Activated CD8-positive, alpha-beta T cell treated with anti-CD3 and anti-CD28 coated beads for 36 hours (primary cell): ENCODE results near the gene GRK5. TPM values are rescaled to one million over a fixed set of nuclear protein-coding genes. Genes with fewer than 3 reads are reported as not detected.

Source experiments
- ATAC-seq: fragments of 200-7000 bp; cut with Tn5 transposase; one replicate; pipeline ENCODE4 v1.10.0; 2021; ENCODE audit warnings: mild to moderate bottlenecking, moderate library complexity
- CTCF ChIA-PET: fragments of 350-600 bp; sonication (Branson Sonifier 250); formaldehyde crosslinking; loops from one replicate; lab custom pipeline; 2021; ENCODE audit warnings: antibody characterized with exemption; lab: Charles Lee
- POLR2A ChIA-PET: fragments of 350-600 bp; sonication (Branson Sonifier 250); formaldehyde crosslinking; loops from one replicate; lab custom pipeline; 2021; ENCODE audit warnings: antibody characterized with exemption; lab: Charles Lee
- DNase-seq: peaks from one replicate; pipeline ENCODE4 v3.0.0-alpha.2; 2020
- H3K27ac Mint-ChIP-seq: one replicate; pipeline ENCODE4 v1.8.0; 2021; ENCODE audit warnings: mild to moderate bottlenecking, mixed read lengths
- H3K27me3 Mint-ChIP-seq: one replicate; pipeline ENCODE4 v1.8.0; 2021; ENCODE audit warnings: mixed read lengths
- H3K36me3 Mint-ChIP-seq: one replicate; pipeline ENCODE4 v1.8.0; 2021; ENCODE audit warnings: low read depth, mixed read lengths
- H3K4me1 Mint-ChIP-seq: one replicate; pipeline ENCODE4 v1.8.0; 2021; ENCODE audit warnings: low read depth, mixed read lengths
- H3K4me3 Mint-ChIP-seq: one replicate; pipeline ENCODE4 v1.8.0; 2021; ENCODE audit warnings: mild to moderate bottlenecking, moderate library complexity, mixed read lengths
- H3K9me3 Mint-ChIP-seq: one replicate; pipeline ENCODE4 v1.8.0; 2021; ENCODE audit warnings: mixed read lengths
- intact Hi-C: fragments of 100-400 bp; cut with micrococcal nuclease; formaldehyde crosslinking; loops from one replicate; pipeline ENCODE4 v1.10.0; 2022
- total RNA-seq, 2 experiments: library from RNA; stranded (reverse); gene quantifications; one replicate each; pipeline ENCODE4 v1.2.3, GENCODE V29; 2021
- TF ChIP-seq, protein P1 (sequence below): fragments of 200-600 bp; IDR thresholded peaks from one replicate; pipeline ENCODE4 v1.8.0; 2022; ENCODE audit warnings: antibody characterized with exemption, mild to moderate bottlenecking

GRK5 gene
- total RNA-seq, 2 experiments from 2014 or later: 14.8 to 15.6 TPM

DNA sequence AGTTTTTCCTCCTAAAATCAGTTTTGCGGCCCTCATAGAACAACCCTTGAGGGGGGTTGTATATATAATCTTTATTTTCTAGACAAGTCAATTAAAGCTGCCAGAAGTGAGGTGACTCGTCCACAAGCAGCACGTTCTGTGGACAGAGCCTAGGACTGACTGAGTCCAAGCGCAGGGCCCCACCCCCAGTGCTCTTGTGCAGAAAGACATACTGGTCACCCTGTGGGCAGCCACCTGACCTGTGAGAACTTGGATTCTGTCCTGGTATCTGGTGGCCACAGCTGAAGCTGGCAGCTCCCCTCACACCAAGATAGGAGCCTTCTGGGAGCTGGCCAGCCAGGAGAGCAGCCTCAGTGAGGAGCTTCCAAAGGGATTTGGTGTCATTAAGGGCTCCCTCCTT lies 89.3 kb downstream of the GRK5 start:
- Mint-ChIP-seq H3K9me3 (peaks cover 10% of the 10 kb centered on the region), H3K4me1 (peaks cover 44% of the 10 kb centered on the region), H3K4me3 (no peak overlapping the region), H3K27me3 (no peaks in the 10 kb centered on the region), H3K27ac (no peak overlapping the region), H3K36me3 (peaks cover 8% of the 10 kb centered on the region)
- CTCF ChIA-PET: no interaction called here
- intact Hi-C loops: no loop called here
- TF ChIP-seq, protein P1, sequence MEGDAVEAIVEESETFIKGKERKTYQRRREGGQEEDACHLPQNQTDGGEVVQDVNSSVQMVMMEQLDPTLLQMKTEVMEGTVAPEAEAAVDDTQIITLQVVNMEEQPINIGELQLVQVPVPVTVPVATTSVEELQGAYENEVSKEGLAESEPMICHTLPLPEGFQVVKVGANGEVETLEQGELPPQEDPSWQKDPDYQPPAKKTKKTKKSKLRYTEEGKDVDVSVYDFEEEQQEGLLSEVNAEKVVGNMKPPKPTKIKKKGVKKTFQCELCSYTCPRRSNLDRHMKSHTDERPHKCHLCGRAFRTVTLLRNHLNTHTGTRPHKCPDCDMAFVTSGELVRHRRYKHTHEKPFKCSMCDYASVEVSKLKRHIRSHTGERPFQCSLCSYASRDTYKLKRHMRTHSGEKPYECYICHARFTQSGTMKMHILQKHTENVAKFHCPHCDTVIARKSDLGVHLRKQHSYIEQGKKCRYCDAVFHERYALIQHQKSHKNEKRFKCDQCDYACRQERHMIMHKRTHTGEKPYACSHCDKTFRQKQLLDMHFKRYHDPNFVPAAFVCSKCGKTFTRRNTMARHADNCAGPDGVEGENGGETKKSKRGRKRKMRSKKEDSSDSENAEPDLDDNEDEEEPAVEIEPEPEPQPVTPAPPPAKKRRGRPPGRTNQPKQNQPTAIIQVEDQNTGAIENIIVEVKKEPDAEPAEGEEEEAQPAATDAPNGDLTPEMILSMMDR: no peak
- DNase-seq (no peak), ATAC-seq (no peak)
- POLR2A ChIA-PET: interaction anchor here (0.6 to 1.7 kb wide), 5 partner anchors 9 to 132 kb away, joined by 3 to 9 read pairs (median 3); partner anchors contain the start of gene SFXN4

DNA sequence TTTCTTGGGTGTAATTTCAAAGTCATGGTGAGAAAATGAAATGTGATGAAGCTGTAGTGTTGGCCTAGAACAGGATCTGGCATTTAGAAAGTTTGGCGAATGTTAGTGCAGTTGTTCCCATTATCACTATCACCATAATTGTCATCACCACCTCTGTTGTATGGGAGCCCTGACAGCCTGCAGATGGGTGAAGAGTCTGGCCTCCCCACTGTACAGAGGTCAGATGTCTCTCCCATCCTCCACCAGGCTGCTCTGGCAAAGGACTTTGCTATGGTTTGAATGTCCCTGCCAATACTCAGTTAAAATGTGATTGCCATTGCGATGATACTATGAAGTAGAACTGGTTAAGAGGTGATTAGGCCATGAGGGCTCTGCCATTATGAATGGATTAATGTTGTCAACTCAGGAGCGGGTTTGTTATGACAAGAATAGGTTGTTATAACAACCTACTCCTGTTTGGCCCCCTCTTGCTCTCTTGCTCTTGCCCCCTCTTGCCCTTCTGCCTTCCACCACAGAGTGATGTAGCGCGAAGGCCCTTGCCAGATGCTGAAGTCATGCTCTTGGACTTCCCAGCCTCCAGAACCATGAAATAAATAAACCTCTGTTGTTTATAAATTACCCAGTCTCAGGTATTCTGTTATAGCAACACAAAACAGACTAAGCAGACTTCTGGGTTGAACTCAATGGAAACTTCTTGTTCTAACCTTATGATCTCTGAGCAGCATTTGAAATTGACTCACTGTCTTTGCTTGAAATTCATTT lies 90.0 kb downstream of the GRK5 start:
- intact Hi-C loops: no loop called here
- ATAC-seq: no peak
- H3K9me3 Mint-ChIP-seq: peaks cover 10% of the 10 kb centered on the region

DNA sequence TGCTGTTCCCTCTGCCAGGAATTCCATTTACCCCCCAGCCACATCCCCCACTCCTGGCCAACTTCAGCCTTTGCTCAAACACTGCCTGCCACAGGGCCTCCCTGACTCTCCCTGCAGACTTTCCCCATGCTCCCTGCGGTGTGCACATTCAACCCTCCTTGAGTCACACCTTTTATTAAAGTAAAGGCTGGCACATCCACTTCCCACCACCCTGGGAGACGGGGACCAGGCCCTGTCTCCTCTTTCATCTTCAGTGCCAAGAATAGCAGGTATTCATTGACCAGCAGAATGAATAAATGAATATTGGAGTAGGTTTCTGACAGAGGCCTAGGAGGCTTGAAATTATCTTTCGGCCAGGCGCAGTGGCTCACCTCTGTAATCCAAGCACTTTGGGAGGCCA lies 91.4 kb downstream of the GRK5 start:
- intact Hi-C loops: no loop called here
- Mint-ChIP-seq H3K9me3 (peaks cover 10% of the 10 kb centered on the region), H3K27me3 (no peaks in the 10 kb centered on the region), H3K4me3 (no peak overlapping the region), H3K27ac (peak overlapping the region; percentile 8), H3K4me1 (peaks cover 50% of the 10 kb centered on the region), H3K36me3 (peaks cover 8% of the 10 kb centered on the region)
- ATAC-seq (no peak), DNase-seq (no peak)
- CTCF ChIA-PET: no interaction called here
- TF ChIP-seq, protein P1: no peak
- POLR2A ChIA-PET: interaction anchor here (1.1 to 3.5 kb wide), 2 partner anchors 14 to 91 kb away, joined by 4 to 19 read pairs; partner anchors contain the start of gene GRK5

More for the DNA sequence above, 90.0 kb downstream of the GRK5 start:
- H3K36me3 Mint-ChIP-seq: peaks cover 8% of the 10 kb centered on the region
- TF ChIP-seq, protein P1: no peak
- DNase-seq: no peak
- H3K4me1 Mint-ChIP-seq: peaks cover 47% of the 10 kb centered on the region
- no peak overlapping the region for H3K4me3 Mint-ChIP-seq
- no peaks in the 10 kb centered on the region for H3K27me3 Mint-ChIP-seq
- CTCF ChIA-PET: no interaction called here
- H3K27ac Mint-ChIP-seq: no peak overlapping the region
- POLR2A ChIA-PET: interaction anchor here (1.0 to 1.7 kb wide), 4 partner anchors 8 to 132 kb away, joined by 3 to 9 read pairs (median 3); partner anchors contain the start of gene SFXN4

DNA sequence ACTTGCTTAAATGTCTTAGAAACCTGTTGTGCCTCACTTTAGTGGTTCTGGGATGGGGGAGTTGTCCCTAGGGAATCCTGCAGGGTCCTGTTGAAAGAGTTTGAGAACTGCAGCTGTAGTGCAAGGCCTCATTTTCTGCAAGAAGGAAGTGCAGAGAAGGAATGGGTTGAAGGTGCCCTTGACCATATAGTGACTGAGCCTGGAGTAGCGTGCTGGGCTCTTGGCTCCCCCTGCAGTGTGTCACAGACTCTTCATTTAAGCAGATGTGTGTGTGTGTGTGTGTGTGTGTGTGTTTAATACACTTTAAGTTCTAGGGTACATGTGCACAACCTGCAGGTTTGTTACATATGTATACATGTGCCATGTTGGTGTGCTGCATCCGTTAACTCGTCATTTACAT lies 92.2 kb downstream of the GRK5 start:
- Mint-ChIP-seq H3K4me3 (no peak overlapping the region), H3K36me3 (peaks cover 8% of the 10 kb centered on the region), H3K4me1 (peaks cover 55% of the 10 kb centered on the region), H3K27ac (no peak overlapping the region), H3K27me3 (no peaks in the 10 kb centered on the region), H3K9me3 (peaks cover 10% of the 10 kb centered on the region)
- TF ChIP-seq, protein P1: no peak
- intact Hi-C loops: no loop called here
- DNase-seq (no peak), ATAC-seq (no peak)
- POLR2A ChIA-PET: interaction anchor here (3.5 kb wide), 1 partner anchor 91 kb away, joined by 19 read pairs; the partner anchor contains the start of gene GRK5
- CTCF ChIA-PET: no interaction called here

DNA sequence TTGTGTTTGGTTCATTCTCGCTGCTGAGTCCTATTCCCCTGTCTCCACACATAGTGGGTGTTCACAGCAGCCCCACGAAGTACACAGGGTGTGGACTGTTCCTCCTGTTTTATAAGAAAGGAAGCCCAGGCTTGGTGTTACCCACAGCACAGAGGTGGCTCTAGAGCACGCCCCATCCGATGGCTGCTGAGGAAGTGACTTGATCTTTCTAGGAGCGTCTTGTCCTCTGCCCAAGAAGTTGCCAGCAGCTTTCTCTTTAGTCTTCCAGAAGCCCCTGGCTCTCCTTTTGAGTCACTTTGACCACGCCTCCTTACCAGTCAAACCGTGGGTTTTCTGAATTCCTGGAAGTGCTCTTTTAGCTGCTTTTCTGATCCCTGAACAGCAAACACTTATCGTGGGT lies 94.0 kb downstream of the GRK5 start:
- TF ChIP-seq, protein P1: no peak
- H3K9me3 Mint-ChIP-seq: peaks cover 7% of the 10 kb centered on the region
- ChIA-PET POLR2A (interaction anchor here (0.7 to 3.5 kb wide), 9 partner anchors 13 to 238 kb away, joined by 3 to 19 read pairs (median 4); partner anchors contain the start of gene GRK5), CTCF (interaction anchor here (0.7 to 2.3 kb wide), 8 partner anchors 9 to 102 kb away, joined by 3 to 13 read pairs (median 4); partner anchors contain the start of gene GRK5)
- peaks cover 5% of the 10 kb centered on the region for H3K36me3 Mint-ChIP-seq
- intact Hi-C loops: no loop called here
- H3K27me3 Mint-ChIP-seq: no peaks in the 10 kb centered on the region
- peak; percentile 67 for ATAC-seq
- H3K27ac Mint-ChIP-seq: peak overlapping the region; percentile 98
- peaks cover 74% of the 10 kb centered on the region for H3K4me1 Mint-ChIP-seq
- DNase-seq: peak; percentile 87
- peak overlapping the region; percentile 56 for H3K4me3 Mint-ChIP-seq
